HepG2 (cell line): ENCODE results near the gene GALR2. TPM values are rescaled to one million over a fixed set of nuclear protein-coding genes. Genes with fewer than 3 reads are reported as not detected.
A peak's percentile ranks its signal among the peaks of the same experiment; 100 is the strongest.

ENCODE experiments used
- ERF ChIP-seq: IDR thresholded peaks from 2 replicates; pipeline ENCODE4 v1.6.1; 2018; ENCODE audit warnings: missing biosample characterization, missing genetic modification reagents
- FOXA3 ChIP-seq: IDR thresholded peaks from 2 replicates; pipeline ENCODE4 v1.6.1; 2016; ENCODE audit warnings: missing genetic modification reagents, missing compliant biosample characterization
- RARA ChIP-seq: IDR thresholded peaks from 2 replicates; pipeline ENCODE4 v1.6.1; 2016; ENCODE audit warnings: missing genetic modification reagents, missing compliant biosample characterization
- ZNF282 ChIP-seq: fragments of 450-650 bp; IDR thresholded peaks from 2 replicates; pipeline ENCODE4 v1.6.1; 2018; ENCODE audit not compliant: partially characterized antibody
- ZNF605 ChIP-seq: sonication (generic); formaldehyde crosslinking; IDR thresholded peaks from 2 replicates; pipeline ENCODE4 v1.8.0; 2022; ENCODE audit warnings: mild to moderate bottlenecking, missing genetic modification reagents
- polyA plus RNA-seq, 8 experiments: library from polyadenylated mRNA; depleted of rRNA in 3 of 8; stranded (reverse) in 7 of 8; unstranded in 1 of 8; fragments of >200 nt; fragmentation: Illumina TruSeq in 4 of 8; extraction: Trizol in 4 of 8; gene quantifications; 2 replicates each; pipeline versions ENCODE4 v1.2.1 to v1.2.3, GENCODE V29; 2011 to 2016; ENCODE audit warnings: low read depth in 4 of 8, missing spikeins in 1 of 8, mixed read lengths in 1 of 8; ENCODE audit not compliant: insufficient read depth in 1 of 8
- total RNA-seq, 5 experiments: library from RNA; depleted of rRNA; stranded (reverse); fragments of >200 nt; fragmentation: Illumina TruSeq; extraction: Trizol; gene quantifications; 2 replicates each; pipeline ENCODE4 v1.2.3, GENCODE V29; 2016; ENCODE audit warnings: low read depth in 1 of 5
- TF ChIP-seq, protein P1 (sequence below), 2 experiments: fragments of 450-650 bp in 1 of 2; sonication (generic) in 1 of 2; formaldehyde crosslinking in 1 of 2; IDR thresholded peaks; 2 replicates each; pipeline versions ENCODE4 v1.6.1 to v1.8.0; 2016 to 2022; ENCODE audit warnings: antibody characterized with exemption in 1 of 2, mild to moderate bottlenecking in 1 of 2, missing genetic modification reagents in 1 of 2
- TF ChIP-seq, protein P2 (sequence below): sonication (generic); formaldehyde crosslinking; IDR thresholded peaks from 2 replicates; pipeline ENCODE4 v1.9.0; 2021; ENCODE audit warnings: missing genetic modification reagents, mild to moderate bottlenecking, borderline replicate concordance
- TF ChIP-seq, protein P3 (sequence below): sonication (generic); formaldehyde crosslinking; IDR thresholded peaks from 2 replicates; pipeline ENCODE4 v1.5.0; 2020; ENCODE audit warnings: mild to moderate bottlenecking, missing genetic modification reagents, borderline replicate concordance
- TF ChIP-seq, protein P4 (sequence below): sonication (generic); IDR thresholded peaks from 2 replicates; pipeline ENCODE4 v1.6.1; 2016; ENCODE audit warnings: low read depth, borderline replicate concordance
- TF ChIP-seq, protein P5 (sequence below): sonication (generic); formaldehyde crosslinking; IDR thresholded peaks from 2 replicates; pipeline ENCODE4 v1.4.0; 2020; ENCODE audit warnings: missing genetic modification reagents

GALR2 gene
- total and polyA plus RNA-seq, 2 of the 13 experiments (the other 11 are each of a cell fraction or from before 2014, with no cell fraction given): 0.48 to 0.58 TPM

DNA sequence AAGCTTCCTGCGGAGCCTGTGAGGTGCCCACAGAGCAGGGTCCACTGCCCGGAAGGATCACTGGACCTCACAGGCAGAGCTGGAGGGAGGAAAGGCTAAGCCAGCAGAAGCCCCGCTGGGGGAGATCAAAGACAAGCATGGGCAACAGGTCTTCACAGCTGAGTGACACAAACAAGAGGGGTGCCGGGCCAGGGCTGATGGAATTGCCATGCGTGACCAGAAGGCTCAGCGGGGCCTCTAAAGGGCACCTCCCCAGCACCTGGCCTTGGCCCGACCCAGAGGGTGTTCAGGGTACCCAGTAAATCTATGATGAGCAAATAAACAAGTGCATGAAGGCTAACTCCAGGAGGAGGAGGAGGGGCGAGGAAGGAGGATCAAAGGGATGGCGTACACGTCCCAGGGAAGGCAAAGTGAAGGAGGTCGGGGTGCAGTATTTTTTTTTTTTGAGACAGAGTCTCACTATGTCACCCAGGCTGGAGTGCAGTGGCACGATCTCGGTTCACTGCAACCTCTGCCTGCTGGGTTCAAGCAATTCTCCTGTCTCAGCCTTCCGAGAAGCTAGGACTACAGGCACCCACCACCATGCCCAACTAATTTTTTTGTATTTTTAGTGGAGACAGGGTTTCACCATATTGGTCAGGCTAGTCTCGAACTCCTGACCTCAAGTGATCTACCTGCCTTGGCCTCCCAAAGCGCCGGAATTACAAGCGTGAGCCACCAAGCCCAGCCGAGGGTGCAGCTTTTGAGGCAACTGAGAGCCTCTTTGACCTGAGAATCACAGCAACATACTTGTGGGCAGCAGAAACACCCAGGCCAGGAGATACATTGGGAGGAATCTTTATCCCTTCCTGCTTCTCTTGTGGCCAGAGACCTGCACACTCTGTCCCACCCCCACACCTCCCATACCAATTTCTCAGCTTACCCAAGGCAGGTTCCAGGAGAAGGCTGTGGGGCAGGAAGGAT is 45.1 kb downstream of the GALR2 start (continued):
- TF ChIP-seq, protein P1, sequence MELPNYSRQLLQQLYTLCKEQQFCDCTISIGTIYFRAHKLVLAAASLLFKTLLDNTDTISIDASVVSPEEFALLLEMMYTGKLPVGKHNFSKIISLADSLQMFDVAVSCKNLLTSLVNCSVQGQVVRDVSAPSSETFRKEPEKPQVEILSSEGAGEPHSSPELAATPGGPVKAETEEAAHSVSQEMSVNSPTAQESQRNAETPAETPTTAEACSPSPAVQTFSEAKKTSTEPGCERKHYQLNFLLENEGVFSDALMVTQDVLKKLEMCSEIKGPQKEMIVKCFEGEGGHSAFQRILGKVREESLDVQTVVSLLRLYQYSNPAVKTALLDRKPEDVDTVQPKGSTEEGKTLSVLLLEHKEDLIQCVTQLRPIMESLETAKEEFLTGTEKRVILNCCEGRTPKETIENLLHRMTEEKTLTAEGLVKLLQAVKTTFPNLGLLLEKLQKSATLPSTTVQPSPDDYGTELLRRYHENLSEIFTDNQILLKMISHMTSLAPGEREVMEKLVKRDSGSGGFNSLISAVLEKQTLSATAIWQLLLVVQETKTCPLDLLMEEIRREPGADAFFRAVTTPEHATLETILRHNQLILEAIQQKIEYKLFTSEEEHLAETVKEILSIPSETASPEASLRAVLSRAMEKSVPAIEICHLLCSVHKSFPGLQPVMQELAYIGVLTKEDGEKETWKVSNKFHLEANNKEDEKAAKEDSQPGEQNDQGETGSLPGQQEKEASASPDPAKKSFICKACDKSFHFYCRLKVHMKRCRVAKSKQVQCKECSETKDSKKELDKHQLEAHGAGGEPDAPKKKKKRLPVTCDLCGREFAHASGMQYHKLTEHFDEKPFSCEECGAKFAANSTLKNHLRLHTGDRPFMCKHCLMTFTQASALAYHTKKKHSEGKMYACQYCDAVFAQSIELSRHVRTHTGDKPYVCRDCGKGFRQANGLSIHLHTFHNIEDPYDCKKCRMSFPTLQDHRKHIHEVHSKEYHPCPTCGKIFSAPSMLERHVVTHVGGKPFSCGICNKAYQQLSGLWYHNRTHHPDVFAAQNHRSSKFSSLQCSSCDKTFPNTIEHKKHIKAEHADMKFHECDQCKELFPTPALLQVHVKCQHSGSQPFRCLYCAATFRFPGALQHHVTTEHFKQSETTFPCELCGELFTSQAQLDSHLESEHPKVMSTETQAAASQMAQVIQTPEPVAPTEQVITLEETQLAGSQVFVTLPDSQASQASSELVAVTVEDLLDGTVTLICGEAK (IDR thresholded peaks at IDR 0.05): no peak
- TF ChIP-seq, protein P1 (CRISPR knock-in tag; IDR thresholded peaks at IDR 0.05): 0 out of 2 replicates have a peak, but pooled peaks have one; percentile 27
- TF ChIP-seq, protein P2, sequence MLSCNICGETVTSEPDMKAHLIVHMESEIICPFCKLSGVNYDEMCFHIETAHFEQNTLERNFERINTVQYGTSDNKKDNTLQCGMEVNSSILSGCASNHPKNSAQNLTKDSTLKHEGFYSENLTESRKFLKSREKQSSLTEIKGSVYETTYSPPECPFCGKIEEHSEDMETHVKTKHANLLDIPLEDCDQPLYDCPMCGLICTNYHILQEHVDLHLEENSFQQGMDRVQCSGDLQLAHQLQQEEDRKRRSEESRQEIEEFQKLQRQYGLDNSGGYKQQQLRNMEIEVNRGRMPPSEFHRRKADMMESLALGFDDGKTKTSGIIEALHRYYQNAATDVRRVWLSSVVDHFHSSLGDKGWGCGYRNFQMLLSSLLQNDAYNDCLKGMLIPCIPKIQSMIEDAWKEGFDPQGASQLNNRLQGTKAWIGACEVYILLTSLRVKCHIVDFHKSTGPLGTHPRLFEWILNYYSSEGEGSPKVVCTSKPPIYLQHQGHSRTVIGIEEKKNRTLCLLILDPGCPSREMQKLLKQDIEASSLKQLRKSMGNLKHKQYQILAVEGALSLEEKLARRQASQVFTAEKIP (CRISPR knock-in tag): no peak
- peak; percentile 86 for TF ChIP-seq FOXA3
- no peak for TF ChIP-seq ZNF282
- peak; percentile 67 for TF ChIP-seq ZNF605 (CRISPR knock-in tag)
- TF ChIP-seq ERF (CRISPR knock-in tag): 0 out of 2 replicates have a peak, but pooled peaks have one; percentile 25
- TF ChIP-seq, protein P3, sequence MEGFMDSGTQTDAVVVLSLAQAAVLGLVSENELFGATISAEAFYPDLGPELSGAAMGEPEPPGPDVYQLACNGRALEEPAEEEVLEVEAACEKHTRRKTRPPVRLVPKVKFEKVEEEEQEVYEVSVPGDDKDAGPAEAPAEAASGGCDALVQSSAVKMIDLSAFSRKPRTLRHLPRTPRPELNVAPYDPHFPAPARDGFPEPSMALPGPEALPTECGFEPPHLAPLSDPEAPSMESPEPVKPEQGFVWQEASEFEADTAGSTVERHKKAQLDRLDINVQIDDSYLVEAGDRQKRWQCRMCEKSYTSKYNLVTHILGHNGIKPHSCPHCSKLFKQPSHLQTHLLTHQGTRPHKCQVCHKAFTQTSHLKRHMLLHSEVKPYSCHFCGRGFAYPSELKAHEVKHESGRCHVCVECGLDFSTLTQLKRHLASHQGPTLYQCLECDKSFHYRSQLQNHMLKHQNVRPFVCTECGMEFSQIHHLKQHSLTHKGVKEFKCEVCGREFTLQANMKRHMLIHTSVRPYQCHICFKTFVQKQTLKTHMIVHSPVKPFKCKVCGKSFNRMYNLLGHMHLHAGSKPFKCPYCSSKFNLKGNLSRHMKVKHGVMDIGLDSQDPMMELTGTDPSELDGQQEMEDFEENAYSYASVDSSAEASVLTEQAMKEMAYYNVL (CRISPR knock-in tag): peak; percentile 45; the same call in 1 of the 2 replicates
- TF ChIP-seq, protein P4, sequence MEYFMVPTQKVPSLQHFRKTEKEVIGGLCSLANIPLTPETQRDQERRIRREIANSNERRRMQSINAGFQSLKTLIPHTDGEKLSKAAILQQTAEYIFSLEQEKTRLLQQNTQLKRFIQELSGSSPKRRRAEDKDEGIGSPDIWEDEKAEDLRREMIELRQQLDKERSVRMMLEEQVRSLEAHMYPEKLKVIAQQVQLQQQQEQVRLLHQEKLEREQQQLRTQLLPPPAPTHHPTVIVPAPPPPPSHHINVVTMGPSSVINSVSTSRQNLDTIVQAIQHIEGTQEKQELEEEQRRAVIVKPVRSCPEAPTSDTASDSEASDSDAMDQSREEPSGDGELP: peak; percentile 97
- TF ChIP-seq, protein P5, sequence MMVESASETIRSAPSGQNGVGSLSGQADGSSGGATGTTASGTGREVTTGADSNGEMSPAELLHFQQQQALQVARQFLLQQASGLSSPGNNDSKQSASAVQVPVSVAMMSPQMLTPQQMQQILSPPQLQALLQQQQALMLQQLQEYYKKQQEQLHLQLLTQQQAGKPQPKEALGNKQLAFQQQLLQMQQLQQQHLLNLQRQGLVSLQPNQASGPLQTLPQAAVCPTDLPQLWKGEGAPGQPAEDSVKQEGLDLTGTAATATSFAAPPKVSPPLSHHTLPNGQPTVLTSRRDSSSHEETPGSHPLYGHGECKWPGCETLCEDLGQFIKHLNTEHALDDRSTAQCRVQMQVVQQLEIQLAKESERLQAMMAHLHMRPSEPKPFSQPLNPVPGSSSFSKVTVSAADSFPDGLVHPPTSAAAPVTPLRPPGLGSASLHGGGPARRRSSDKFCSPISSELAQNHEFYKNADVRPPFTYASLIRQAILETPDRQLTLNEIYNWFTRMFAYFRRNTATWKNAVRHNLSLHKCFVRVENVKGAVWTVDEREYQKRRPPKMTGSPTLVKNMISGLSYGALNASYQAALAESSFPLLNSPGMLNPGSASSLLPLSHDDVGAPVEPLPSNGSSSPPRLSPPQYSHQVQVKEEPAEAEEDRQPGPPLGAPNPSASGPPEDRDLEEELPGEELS (CRISPR knock-in tag): peak; percentile 79
- peak; percentile 97 for TF ChIP-seq RARA (CRISPR knock-in tag)
